Mucosa of descending colon (tissue), 3 donors: ENCODE data around the gene SMARCA4. TPM values are rescaled to one million over a fixed set of nuclear protein-coding genes. Genes with fewer than 3 reads are reported as not detected.
"Not testable (repeated sequence)": the region's sequence is repeated elsewhere in the genome, so short reads cannot be mapped to it uniquely, and the experiment has no call there.

Experiments used
- ATAC-seq: fragments of 200-7000 bp; cut with Tn5 transposase; one replicate; pipeline ENCODE4 v1.9.1; 2020; ENCODE audit warnings: mild to moderate bottlenecking, moderate library complexity
- DNase-seq, 3 donors: peaks; one replicate each; pipeline ENCODE4 v3.0.0-alpha.2; 2020
- H3K36me3 ChIP-seq: fragments of 200-600 bp; one replicate; pipeline ENCODE4 v1.8.0; 2021; ENCODE audit warnings: low read depth, mild to moderate bottlenecking
- H3K4me1 ChIP-seq: fragments of 200-600 bp; one replicate; pipeline ENCODE4 v1.8.0; 2021; ENCODE audit warnings: low read depth, mild to moderate bottlenecking
- H3K4me3 ChIP-seq: fragments of 200-600 bp; one replicate; pipeline ENCODE4 v1.8.0; 2021; ENCODE audit warnings: mild to moderate bottlenecking
- H3K9me3 ChIP-seq: fragments of 200-600 bp; one replicate; pipeline ENCODE4 v1.8.0; 2021; ENCODE audit warnings: mild to moderate bottlenecking
- CTCF ChIP-seq: fragments of 200-600 bp; IDR thresholded peaks from one replicate; pipeline ENCODE4 v1.8.0; 2022; ENCODE audit warnings: antibody characterized with exemption, mild to moderate bottlenecking
- intact Hi-C, 2 donors: fragments of 100-400 bp; cut with DNase I in 1 of 2; cut with micrococcal nuclease in 1 of 2; formaldehyde crosslinking; loops; one replicate each; pipeline versions ENCODE4 v1.11.0 to v1.11.1; 2022; cut with DNase I, micrococcal nuclease
- total RNA-seq, 3 donors: library from RNA; stranded (reverse); fragmentation: NEBNext Ultra II Directional in 2 of 3; extraction: Animal tissue kit (Norgen Biotek cat#: 25700) in 2 of 3; gene quantifications; one replicate each; pipeline versions ENCODE4 v1.2.1 to v1.2.4, GENCODE V29; 2021 to 2023
- donor health status: DM: no; HTN: no; CAD: no; lungs with moderate emphysema.
- donor health status: DM: no; HTN: no; CAD: no.
- donor health status: DM: no; HTN: yes; CAD: no.

SMARCA4 gene
- total RNA-seq, 3 donors from 2014 or later, result 81.5 to 86.5 (median 86.3) TPM

- peak; percentile 79 for ATAC-seq
- H3K4me1 ChIP-seq, result peaks cover 9% of the 10 kb centered on the region
- peak in 1 of 3 donors; percentile 81 for DNase-seq
- intact Hi-C loops, result no loop called here
- H3K36me3 ChIP-seq, result no peaks in the 10 kb centered on the region
- TF ChIP-seq CTCF, result peak; percentile 14
- no peaks in the 10 kb centered on the region for H3K9me3 ChIP-seq
- no peak overlapping the region for H3K4me3 ChIP-seq
Observed at GRCh38 chr19:10936661-10937084, 24.2 kb upstream of the SMARCA4 start.

GRCh38 chr19:10941649-10942048, 19.2 kb upstream of the SMARCA4 start:
- DNase-seq, H3K36me3 ChIP-seq, H3K4me3 ChIP-seq, H3K9me3 ChIP-seq, intact Hi-C loops: not testable (repeated sequence)
- peaks cover 18% of the 10 kb centered on the region for H3K4me1 ChIP-seq
- peak; percentile 21 for ATAC-seq

- H3K4me3 ChIP-seq, intact Hi-C loops, H3K9me3 ChIP-seq, H3K36me3 ChIP-seq, DNase-seq, ATAC-seq: not testable (repeated sequence)
- peaks cover 18% of the 10 kb centered on the region for H3K4me1 ChIP-seq
Observed at GRCh38 chr19:10943412-10943811, 17.4 kb upstream of the SMARCA4 start.

DNA sequence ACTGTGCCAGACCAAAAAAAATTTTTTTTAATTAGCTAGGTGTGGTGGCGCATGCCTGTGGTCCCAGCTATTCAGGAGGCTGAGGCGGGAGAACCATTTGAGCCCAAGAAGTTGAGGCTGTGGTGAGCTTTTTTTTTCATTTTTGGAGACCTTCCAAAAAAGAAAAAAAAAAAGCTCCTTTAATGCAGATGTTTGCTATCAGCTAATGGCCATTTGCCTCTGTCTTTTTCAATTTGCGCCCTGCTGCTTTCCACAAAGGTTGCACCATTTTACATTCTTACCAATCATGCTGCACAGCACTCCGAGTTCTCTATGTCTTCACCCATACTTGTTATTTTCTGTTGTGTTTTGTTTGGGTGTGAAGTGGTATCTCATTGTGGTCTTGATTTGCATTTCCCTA, 15.6 kb upstream of the SMARCA4 start:
- DNase-seq (no peak), ATAC-seq (no peak)
- TF ChIP-seq CTCF, result no peak
- H3K9me3 ChIP-seq, result no peaks in the 10 kb centered on the region
- peaks cover 9% of the 10 kb centered on the region for H3K4me1 ChIP-seq
- intact Hi-C loops, result no loop called here
- H3K4me3 ChIP-seq, result no peak overlapping the region
- no peaks in the 10 kb centered on the region for H3K36me3 ChIP-seq

DNA sequence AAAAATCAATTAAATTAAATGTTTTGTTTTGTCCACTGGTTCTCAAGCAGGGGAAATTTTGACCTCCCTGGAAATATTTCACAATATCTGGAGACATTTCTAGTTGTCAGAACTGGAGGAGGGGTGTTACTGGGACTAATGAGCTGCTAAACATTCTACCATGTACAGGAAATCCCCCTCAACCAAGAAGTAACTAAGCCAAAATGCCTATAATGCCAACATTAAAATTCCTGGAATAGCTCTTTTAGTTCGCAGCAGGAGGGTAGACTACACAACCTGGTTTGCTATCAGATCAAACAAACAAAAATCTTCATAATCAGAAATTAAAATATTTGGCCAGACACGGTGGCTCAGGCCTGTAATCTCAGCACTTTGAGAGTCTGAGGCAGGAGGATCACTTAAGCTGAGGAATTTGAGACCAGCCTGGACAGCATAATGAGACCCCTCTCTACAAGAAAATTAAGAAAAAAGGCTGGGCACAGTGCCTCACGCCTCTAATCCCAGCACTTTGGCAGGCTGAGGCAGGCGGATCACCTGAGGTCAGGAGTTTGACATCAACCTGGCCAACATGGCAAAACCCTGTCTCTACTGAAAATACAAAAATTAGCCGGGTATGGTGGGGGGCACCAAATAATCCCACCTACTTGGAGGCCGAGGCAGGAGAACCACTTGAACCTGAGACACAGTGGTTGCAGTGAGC, 13.7 kb upstream of the SMARCA4 start:
- TF ChIP-seq CTCF, result no peak
- Histone ChIP-seq H3K4me1 (peaks cover 6% of the 10 kb centered on the region), H3K9me3 (no peaks in the 10 kb centered on the region), H3K36me3 (no peaks in the 10 kb centered on the region), H3K4me3 (no peak overlapping the region)
- no peak for DNase-seq
- intact Hi-C loops, result no loop called here
- no peak for ATAC-seq

DNA sequence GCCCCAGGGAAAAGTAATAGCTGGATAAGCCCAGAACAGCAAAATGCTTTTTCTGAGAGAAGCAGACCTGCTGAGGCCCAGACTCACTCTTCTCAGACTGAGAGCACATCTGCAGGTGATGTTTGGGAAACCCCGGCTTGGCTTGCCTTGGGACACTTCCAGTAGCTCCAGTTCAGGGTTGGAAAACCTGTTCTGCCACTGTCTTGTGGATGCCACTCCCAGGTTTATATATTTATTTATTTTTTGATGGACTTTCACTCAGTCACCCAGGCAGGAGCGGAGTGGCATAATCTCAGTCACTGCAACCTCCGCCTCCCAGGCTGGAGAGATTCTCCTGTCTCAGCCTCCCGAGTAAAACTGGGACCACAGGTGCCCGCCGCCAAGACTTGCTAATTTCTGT, 8.0 kb upstream of the SMARCA4 start:
- TF ChIP-seq CTCF, result no peak
- intact Hi-C loops, result no loop called here
- peak; percentile 95 for ATAC-seq
- no peaks in the 10 kb centered on the region for H3K9me3 ChIP-seq
- peak; percentile 55 to 90 (median 63) for DNase-seq
- peaks cover 8% of the 10 kb centered on the region for H3K4me1 ChIP-seq
- no peak overlapping the region for H3K4me3 ChIP-seq
- H3K36me3 ChIP-seq, result no peaks in the 10 kb centered on the region

DNA sequence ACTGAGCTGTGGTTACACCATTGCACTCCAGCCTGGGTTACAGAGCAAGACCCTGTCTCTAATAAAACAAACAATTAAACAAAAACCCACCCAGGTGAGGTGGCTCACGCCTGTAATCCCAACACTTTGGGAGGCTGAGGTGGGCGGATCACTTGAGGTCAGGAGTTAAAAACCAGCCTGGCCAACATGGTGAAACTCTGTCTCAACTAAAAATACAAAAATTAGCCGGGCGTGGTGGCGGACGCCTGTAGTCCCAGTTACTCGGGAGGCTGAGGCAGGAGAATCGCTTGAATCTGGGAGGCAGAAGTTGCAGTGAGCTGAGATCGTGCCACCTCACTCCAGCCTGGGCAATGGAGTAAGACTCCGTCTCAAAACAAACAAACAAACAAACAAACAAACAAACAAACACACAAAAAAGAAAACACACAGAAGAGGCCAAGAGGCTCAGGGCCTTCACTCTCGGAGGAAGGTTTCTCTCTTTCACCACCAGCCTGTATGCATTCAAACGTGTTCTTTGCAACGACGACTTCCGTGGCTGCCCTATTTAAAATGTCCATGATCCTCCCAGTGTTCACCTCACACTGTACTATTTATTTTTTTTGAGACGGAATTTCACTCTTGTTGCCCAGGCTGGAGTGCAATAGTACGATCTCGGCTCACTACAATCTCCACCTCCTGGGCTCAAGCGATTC, 1.4 kb upstream of the SMARCA4 start:
- DNase-seq, H3K9me3 ChIP-seq, H3K36me3 ChIP-seq, intact Hi-C loops, ATAC-seq, H3K4me3 ChIP-seq, H3K4me1 ChIP-seq: not testable (repeated sequence)
